Central memory CD8-positive, alpha-beta T cell (primary cell): ENCODE results near the gene FHOD1.

Source experiments
- ATAC-seq: fragments of 150-1000 bp; cut with Tn5 transposase; replicated peaks from 2 replicates; pipeline ENCODE4 v1.10.0; 2022; ENCODE audit warnings: mild to moderate bottlenecking, moderate FRiP score, moderate number of reproducible peaks; ENCODE audit not compliant: poor library complexity, severe bottlenecking; ENCODE audit errors: extremely low read depth
- DNase-seq, 2 donors: peaks; one replicate each; pipeline ENCODE4 v3.0.0; 2021; ENCODE audit warnings: low spot score in 2 of 2
- H3K27ac Mint-ChIP-seq: one replicate; pipeline ENCODE4 v1.8.0; 2022; ENCODE audit warnings: low read depth, mild to moderate bottlenecking, moderate library complexity, mixed read lengths
- H3K27me3 Mint-ChIP-seq: one replicate; pipeline ENCODE4 v1.8.0; 2022; ENCODE audit warnings: mixed read lengths
- H3K36me3 Mint-ChIP-seq: one replicate; pipeline ENCODE4 v1.8.0; 2022; ENCODE audit warnings: mild to moderate bottlenecking, moderate library complexity, mixed read lengths; ENCODE audit not compliant: insufficient read depth
- H3K4me1 Mint-ChIP-seq: one replicate; pipeline ENCODE4 v1.8.0; 2022; ENCODE audit warnings: mixed read lengths
- H3K4me3 Mint-ChIP-seq: one replicate; pipeline ENCODE4 v1.8.0; 2022; ENCODE audit warnings: mild to moderate bottlenecking, moderate library complexity, mixed read lengths
- H3K9me3 Mint-ChIP-seq: one replicate; pipeline ENCODE4 v1.8.0; 2022; ENCODE audit warnings: mixed read lengths

The FHOD1 gene

DNA sequence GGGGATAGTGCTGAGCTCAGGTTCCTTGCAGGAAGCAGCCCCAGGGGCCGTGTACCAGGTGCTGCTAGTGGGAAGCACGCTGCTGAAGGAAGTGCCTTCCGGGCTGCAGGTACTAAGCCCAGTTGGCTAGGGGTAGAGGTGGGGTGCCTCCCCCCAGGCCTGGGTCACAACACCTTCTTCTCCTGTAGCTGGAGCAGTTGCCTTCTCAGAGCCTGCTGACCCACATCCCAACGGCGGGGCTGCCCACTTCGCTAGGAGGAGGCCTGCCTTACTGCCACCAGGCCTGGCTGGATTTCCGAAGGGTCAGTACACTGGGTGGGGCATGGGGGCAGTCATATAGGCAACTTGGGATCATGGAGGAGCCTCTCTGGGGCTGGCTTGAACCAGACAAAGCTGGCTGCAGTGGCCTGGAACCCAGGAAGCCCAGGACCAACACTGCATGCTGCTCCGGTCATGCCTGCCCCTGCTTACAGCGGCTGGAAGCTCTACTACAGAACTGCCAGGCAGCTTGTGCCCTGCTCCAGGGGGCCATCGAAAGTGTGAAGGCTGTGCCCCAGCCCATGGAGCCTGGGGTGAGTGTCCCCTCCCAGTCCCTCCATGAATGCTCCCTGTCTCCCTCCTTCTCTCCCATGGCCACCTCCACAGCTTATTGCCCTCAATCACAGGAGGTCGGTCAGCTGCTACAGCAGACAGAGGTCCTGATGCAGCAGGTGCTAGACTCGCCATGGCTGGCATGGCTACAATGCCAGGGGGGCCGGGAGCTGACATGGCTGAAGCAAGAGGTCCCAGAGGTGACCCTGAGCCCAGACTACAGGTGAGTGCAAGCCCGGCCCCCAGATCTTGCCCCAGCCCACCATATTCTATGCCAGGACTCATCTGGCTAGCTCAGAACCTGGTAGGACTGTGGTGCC is 34.5 kb upstream of the FHOD1 start:
- H3K4me3 Mint-ChIP-seq: no peak overlapping the region
- ATAC-seq: no peak

DNA sequence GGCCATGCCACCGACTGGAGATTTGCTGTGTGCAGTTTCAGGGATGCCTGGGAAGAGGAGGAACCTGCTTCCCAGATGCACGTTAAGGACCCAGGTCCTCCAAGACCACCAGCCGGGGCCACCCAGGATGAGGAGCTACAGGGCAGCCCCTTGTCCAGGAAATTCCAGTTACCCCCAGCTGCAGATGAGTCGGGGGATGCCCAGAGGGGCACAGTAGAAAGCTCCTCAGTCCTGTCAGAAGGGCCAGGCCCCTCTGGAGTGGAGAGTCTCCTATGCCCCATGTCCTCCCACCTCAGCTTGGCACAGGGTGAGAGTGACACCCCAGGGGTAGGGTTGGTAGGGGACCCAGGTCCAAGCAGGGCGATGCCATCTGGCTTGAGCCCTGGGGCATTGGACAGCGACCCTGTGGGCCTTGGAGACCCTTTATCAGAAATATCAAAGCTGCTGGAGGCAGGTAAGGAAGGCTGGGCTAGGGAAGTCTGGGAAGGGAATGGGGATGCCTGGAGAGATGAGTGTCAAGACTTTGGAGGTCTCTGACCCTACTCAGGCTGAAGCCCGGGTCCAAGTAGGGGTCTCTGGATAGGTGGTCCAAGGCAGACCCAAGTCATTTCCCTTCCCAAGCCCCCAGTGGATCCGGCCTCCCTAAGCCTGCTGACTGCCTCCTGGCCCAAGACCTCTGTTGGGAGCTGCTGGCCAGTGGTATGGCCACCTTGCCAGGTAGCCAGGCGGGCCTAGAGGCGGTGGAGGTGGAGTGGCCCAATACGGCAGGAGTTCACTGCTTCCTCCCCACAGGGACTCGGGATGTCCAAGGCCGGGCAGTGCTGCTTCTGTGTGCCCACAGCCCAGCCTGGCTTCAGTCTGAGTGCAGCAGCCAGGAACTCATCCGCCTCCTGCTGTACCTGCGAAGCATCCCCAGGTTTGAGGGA is 33.1 kb upstream of the FHOD1 start:
- Mint-ChIP-seq H3K4me3 (no peak overlapping the region), H3K27me3 (no peaks in the 10 kb centered on the region), H3K27ac (no peak overlapping the region), H3K4me1 (peaks cover 4% of the 10 kb centered on the region), H3K9me3 (no peaks in the 10 kb centered on the region), H3K36me3 (peaks cover 10% of the 10 kb centered on the region)
- DNase-seq: no peak
- ATAC-seq: no peak

More for the DNA sequence above, 34.5 kb upstream of the FHOD1 start:
- Mint-ChIP-seq H3K36me3 (peaks cover 7% of the 10 kb centered on the region), H3K27me3 (no peaks in the 10 kb centered on the region), H3K9me3 (no peaks in the 10 kb centered on the region), H3K27ac (no peak overlapping the region), H3K4me1 (peaks cover 4% of the 10 kb centered on the region)
- no peak for DNase-seq

DNA sequence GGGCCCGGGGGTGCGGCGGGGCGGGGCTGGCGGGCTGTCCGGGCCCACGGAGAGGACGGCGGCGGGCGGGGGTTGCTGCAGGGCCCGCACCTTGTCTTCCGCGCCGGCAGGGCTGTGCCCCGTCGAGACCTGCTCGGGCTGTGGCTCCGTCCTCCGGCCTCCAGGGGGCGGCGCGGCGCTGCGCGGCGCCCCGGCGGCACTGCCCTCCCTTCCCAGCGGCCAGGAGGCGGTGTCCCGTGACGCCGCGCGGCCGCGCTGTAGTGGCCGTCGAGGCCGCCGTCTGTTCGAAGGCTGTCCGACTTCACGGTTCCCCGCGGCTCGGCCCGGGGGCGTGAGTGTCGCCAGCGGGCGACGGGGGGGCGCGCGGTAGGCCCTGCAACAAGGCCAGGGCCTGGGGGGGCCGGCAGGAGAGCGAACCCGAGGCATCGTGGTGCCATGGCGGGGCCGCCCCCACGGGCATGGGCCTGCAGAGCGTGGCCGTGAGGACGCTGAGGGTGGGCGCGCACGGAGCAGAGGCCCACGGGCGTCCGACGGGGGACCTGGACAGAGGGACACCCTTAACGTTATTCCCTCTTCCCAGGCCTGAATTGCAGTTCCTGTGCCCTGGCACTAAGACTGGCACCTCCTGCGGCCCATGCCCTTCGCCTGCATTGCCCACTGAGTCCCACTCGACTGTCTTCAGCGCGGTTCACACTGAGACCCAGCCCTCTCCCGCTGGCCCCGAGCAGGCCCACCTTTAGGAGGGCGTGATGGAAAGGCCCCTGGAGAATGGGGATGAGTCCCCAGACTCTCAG is 32.2 kb upstream of the FHOD1 start, which contains the start of gene PLEKHG4:
Gene PLEKHG4 (plus strand): TSS at position 237 of the 794 bp plus-strand sequence. CDS start 513 bp downstream, at position 750.
- DNase-seq: peak; percentile 64 to 70
- ATAC-seq: peak; percentile 95
- peak within 1 kb of the TSS; percentile 29 for H3K27ac Mint-ChIP-seq
- H3K27me3 Mint-ChIP-seq: no peaks in the 10 kb centered on the region
- no peaks in the 10 kb centered on the region for H3K9me3 Mint-ChIP-seq
- H3K4me3 Mint-ChIP-seq: peak within 1 kb of the TSS; percentile 81
- H3K4me1 Mint-ChIP-seq: peaks cover 4% of the 10 kb centered on the region
- peaks cover 11% of the 10 kb centered on the region for H3K36me3 Mint-ChIP-seq

DNA sequence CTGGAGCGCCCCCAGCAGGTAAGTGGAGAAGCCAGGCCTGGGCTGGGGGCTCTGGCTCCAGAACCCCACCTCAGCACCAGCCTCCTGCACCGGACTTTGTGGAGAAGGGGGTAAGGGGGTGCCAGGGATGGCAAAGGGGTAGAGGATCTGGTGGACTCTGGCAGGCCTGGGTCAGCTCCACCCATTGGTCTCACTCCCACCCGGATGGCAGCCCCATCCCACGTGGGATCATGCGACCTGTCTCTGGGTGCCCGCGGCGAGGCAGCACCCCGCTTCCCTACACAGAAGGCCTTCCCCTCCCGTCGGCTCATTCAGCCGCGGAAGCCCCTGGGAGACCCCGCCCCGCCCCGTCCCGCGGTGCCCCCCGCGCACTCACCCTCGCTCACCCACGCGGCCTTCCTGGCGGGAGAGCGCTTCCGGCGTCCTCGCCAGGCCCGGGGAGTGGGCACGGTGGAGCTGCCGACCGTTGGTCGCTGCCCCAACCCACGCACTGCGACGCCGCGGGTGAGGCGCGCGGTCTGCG is 31.6 kb upstream of the FHOD1 start:
- DNase-seq (peak; percentile 16 to 27), ATAC-seq (peak; percentile 73)
- Mint-ChIP-seq H3K4me3 (peak overlapping the region; percentile 81), H3K4me1 (peaks cover 4% of the 10 kb centered on the region), H3K27ac (peak overlapping the region; percentile 29), H3K36me3 (peaks cover 11% of the 10 kb centered on the region), H3K27me3 (no peaks in the 10 kb centered on the region), H3K9me3 (no peaks in the 10 kb centered on the region)

DNA sequence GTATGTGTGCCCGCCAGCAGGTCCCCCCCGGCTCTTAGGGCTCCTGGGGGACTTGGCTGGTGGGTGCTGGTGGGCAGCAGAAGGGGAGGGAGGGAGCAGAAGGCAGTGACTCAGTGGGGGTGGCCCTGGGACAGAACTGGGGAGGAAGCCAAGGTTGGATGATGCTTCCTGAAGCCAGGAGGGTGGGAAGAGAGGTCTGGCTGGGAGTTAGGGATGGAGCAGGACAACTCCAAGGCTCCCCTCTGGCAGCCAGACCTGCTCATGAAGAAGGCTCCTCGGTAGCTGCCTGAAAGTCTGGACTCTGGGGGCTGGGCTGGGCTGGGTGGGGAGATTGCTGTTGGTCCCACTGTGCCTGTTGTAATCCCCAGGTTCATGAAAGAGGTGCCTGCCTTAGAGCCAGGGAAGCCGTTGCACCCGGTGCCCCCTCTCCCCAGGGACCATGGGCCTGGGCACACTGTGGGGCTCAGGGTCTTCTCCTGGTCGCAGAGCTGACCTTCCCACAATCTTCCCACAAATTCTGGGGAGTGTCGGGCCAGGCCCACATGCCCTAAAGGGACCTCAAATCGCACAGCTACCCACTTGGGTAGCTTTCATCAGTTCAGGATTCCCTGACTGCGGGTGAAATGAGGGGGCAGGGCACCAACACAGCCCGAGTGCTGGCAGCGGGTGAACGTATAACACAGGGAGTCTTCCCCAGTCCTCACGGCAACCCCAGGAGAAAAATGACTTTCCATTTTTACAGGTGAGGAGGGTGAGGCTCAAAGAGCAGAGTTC is 30.9 kb upstream of the FHOD1 start:
- Mint-ChIP-seq H3K36me3 (peaks cover 13% of the 10 kb centered on the region), H3K4me3 (peak overlapping the region; percentile 81), H3K9me3 (no peaks in the 10 kb centered on the region), H3K27me3 (no peaks in the 10 kb centered on the region), H3K4me1 (peaks cover 4% of the 10 kb centered on the region), H3K27ac (peak overlapping the region; percentile 29)
- ATAC-seq (no peak), DNase-seq (no peak)

DNA sequence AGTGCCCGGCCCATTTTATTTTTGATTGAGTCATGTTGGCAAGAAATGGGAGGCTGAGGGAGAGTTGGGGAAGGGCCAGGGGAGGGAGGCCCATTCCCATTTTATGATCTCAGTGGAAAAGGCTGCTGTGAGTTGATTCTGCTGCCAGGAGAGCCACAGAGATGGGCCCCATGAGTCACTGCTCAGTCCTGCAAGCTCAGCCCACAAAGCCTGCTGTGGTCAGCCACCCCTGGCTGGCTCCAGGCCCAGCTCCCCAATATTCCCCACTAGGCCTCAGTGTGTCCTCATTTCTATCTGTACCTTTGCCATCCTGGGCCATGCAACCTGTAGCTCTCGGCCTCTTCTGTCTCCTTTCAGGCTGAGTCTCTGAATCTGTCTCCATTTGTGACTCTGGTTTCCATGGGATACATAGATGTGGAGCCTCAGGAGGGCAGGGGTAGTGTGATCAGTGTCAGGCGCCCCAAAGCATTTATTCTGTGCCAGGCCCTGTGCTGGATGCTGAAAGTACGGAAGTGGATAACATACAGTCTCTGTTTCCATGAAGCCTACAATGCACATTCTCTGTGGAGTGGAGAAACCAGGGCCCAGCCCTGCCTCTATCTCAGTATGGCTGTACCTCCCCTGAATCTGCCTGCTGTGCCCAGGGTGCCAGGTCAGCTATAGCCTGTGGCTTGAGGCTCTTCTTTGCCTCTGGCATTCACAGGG is 30.2 kb upstream of the FHOD1 start:
- ATAC-seq (no peak), DNase-seq (no peak)
- Mint-ChIP-seq H3K9me3 (no peaks in the 10 kb centered on the region), H3K27ac (peak overlapping the region; percentile 23), H3K27me3 (no peaks in the 10 kb centered on the region), H3K4me3 (peak overlapping the region; percentile 81), H3K4me1 (peaks cover 4% of the 10 kb centered on the region), H3K36me3 (peaks cover 13% of the 10 kb centered on the region)

DNA sequence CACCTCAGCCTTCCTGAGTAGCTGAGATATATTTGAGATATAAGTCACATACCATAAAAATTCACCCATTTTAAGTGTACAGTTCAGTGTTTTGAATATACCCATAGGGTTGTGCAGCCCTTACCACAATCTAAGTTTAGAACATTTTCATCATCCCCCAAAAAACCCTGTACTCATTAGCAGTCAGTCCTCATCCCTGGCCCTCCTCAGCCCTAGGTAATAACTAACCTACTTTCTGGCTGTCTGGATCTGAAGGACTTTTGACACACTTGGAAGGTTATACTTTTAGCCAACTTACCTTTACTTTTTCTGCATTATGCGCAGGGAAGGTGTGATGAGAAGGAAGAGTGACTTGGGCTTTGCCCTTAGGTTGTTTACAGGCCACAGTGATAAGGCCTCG is 28.0 kb upstream of the FHOD1 start:
- H3K36me3 Mint-ChIP-seq: peaks cover 13% of the 10 kb centered on the region
- DNase-seq (no peak), ATAC-seq (no peak)
- no peaks in the 10 kb centered on the region for H3K9me3 Mint-ChIP-seq
- peaks cover 4% of the 10 kb centered on the region for H3K4me1 Mint-ChIP-seq
- no peak overlapping the region for H3K4me3 Mint-ChIP-seq
- no peaks in the 10 kb centered on the region for H3K27me3 Mint-ChIP-seq
- H3K27ac Mint-ChIP-seq: no peak overlapping the region

DNA sequence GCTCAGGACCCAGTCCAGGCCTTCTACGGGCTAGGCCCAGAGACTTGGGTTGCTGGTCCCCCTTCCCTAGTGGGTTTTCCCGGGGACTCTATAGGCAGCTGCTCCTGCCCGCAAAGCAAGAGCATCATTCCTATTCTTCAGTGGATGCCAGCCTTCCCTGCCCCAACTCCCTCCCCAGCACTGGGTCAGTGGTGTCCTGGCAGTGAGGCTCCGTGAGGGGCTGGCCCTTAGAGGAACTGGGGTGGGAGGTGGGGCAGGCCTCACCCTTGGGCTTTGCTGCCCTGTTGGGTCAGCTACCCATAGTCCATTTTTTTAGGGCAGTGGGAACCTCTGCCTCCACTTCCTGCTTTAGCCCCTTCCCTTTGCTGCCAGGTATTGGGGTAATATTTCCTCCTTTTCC is 24.2 kb upstream of the FHOD1 start:
- Mint-ChIP-seq H3K36me3 (peaks cover 6% of the 10 kb centered on the region), H3K4me3 (no peak overlapping the region), H3K9me3 (no peaks in the 10 kb centered on the region), H3K27ac (no peak overlapping the region), H3K27me3 (no peaks in the 10 kb centered on the region), H3K4me1 (no peaks in the 10 kb centered on the region)
- ATAC-seq: no peak
- DNase-seq: no peak

DNA sequence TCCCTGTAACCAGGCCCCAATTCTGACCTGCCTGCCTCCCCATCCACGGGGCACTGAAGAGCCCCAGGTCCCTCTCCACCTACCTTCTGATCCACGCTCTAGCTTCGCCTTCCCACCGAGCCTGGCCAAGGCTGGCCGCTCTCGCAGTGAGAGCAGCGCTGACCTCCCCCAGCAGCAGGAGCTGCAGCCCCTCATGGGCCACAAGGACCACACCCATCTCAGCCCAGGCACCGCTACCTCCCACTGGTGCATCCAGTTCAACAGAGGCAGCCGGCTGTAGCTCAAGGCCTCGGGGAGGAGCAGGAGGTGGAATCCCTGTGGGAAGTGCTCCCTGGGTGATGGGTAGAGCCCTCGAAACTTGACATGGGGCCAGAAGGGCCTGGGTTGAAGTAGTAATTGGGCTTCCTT is 23.7 kb upstream of the FHOD1 start:
- H3K9me3 Mint-ChIP-seq: no peaks in the 10 kb centered on the region
- ATAC-seq: no peak
- no peaks in the 10 kb centered on the region for H3K4me1 Mint-ChIP-seq
- peaks cover 4% of the 10 kb centered on the region for H3K36me3 Mint-ChIP-seq
- H3K27ac Mint-ChIP-seq: no peak overlapping the region
- no peaks in the 10 kb centered on the region for H3K27me3 Mint-ChIP-seq
- no peak for DNase-seq
- H3K4me3 Mint-ChIP-seq: no peak overlapping the region

DNA sequence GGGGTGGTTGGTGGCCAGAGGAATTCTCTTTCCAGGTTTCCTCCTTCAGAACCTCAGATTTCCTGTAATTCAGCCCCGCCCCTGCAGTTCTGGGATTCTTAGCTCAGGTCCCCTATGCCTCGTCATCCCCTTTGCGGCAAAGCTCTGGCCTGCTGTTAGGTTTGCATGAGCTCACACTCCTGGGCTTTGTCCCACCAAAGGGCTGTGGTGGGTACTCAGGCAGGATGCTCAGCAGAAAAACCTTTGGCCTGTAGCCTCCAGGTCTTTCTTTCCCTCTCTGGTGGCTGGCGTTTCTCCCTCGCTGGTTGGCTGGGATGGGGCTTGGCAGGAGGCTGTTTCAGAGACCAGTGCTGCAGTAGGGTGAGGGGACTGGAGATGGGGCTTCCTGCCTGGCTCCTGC is 22.5 kb upstream of the FHOD1 start:
- DNase-seq: no peak
- Mint-ChIP-seq H3K9me3 (no peaks in the 10 kb centered on the region), H3K27ac (no peak overlapping the region), H3K4me1 (no peaks in the 10 kb centered on the region), H3K27me3 (no peaks in the 10 kb centered on the region), H3K36me3 (peaks cover 2% of the 10 kb centered on the region), H3K4me3 (no peak overlapping the region)
- no peak for ATAC-seq

DNA sequence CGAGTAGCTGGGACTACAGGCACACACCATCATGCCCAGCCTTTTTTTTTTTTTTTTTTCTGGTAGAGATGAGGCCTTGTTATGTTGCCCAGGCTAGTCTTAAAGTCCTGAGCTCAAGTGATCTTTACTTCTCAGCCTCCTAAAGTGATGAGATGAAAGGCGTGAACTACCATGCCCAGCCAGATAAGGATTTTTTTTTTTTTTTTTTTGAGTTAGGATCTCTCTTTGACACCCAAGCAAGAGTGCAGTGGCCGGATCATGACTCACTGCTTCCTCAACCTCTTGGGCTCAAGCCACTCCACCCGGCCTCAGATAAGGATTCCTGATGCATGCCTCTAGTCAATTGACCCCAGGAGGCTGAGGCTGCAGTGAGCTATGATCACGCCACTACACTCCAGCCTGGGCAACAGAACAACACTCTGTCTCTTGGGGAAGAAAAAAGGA is 20.9 kb upstream of the FHOD1 start:
- H3K27ac Mint-ChIP-seq: no peak overlapping the region
- H3K4me3 Mint-ChIP-seq: no peak overlapping the region
- no peaks in the 10 kb centered on the region for H3K9me3 Mint-ChIP-seq
- DNase-seq: no peak
- H3K4me1 Mint-ChIP-seq: no peaks in the 10 kb centered on the region
- ATAC-seq: no peak
- peaks cover 1% of the 10 kb centered on the region for H3K36me3 Mint-ChIP-seq
- peaks cover 10% of the 10 kb centered on the region for H3K27me3 Mint-ChIP-seq
